Fibroblast of skin of left biceps (primary cell): Measurements from ENCODE around the gene CGNL1.

ENCODE experiments used
- DNase-seq, 2 experiments: peaks; one replicate each; pipeline ENCODE4 v3.0.0-alpha.2; 2013; ENCODE audit warnings: low read depth in 2 of 2

The CGNL1 gene

DNA sequence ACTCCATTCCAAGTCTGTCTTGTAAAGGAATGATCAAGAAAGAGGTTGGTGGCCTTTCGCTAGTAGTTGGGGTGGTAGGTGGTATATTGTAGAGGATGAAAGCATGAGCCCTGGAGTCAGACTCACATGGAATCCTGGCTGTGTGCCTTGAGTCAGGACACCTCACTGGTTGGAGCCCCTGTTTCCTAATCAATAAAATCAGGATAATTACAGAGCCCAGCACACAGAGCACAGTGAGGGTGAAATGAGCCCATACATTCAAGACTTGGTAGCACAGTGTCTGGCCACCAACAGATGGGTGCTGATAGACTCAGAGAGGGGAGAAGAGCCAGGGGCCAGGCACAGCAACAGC lies 120.3 kb downstream of the CGNL1 start:
- DNase-seq: no peak

GRCh38 chr15:57496946-57497869 lies 120.9 kb downstream of the CGNL1 start:
- no peak for DNase-seq

GRCh38 chr15:57500256-57500655 lies 124.0 kb downstream of the CGNL1 start:
- no peak for DNase-seq

DNA sequence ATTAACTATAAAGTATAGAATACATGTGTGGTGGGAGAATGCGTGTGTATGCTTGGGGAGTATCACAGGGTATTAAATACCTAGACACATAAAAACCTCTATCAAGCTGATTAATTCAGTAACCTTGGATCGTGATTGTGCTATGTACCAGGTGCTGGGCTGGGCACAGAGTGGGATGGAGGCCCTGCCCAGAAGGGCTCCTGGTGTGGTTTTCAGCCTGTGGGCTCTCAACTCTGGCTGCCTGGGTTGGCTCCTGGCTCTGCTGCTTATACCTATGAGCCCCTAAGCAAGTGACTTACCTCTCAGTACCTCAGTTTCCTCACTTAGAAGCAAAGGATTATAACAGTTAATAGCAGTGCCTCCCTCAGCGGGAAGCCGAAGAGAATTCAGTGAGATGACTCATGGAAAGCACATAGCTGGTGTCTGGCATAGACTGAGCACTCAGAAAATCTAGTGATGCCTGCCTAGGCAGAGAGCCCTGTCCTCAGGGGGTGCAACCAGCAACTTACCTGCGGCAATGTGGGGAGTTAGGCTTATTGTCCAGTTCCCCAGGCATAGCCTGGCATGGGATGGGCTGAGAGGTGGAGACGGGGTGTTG lies 124.8 kb downstream of the CGNL1 start:
- DNase-seq: no peak

DNA sequence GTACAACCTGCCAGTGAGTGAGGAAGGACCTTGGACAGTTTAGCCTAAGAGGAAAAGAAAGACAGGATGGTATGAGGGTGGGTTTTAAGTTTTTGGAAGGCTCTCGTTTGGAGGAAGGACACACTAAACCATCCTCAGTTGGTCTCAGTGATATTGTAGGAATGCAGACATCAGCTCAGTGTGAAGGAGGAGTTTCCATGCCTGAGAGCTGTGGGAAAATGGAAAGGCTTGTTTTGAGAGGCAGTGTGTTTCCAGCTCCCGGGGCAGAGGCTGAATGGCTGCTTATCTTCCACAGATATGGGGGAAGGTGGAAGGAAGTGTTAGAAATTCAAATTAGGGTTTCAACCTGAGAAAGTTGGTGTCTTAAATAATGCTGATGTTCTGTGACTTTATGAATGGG lies 125.8 kb downstream of the CGNL1 start:
- no peak for DNase-seq

DNA sequence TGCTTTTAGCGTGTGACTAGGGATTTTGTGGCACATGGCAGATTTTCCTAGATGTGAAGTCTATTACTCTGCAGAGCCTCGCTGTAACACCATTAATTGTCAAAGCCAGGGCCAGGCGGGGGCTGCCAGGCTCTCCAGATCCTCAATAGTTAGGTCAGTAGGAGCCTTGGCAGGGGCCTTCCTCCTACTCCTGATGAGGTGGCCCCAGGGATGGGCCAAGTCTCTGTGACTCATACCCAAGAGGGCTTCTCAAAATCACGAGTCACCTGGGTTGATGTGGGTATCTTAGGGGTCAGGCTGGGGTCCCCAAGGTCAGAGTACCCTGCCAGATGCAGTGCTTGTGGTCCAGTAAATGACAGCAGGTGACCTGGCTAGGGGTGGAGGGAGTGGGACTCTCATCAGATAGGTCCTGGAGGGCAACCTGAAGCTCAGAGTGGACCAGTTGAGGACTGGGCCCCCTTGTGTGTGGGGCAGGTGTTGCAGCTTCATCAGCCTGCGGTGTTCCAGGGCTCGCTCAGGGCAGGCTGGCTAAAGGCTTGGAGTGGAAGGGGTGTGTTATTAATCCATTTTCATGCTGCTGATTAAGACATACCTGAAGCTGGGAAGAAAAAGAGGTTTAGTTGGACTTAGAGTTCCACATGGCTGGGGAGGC lies 126.9 kb downstream of the CGNL1 start:
- no peak for DNase-seq

- no peak for DNase-seq
Measured at GRCh38 chr15:57503911-57504598, 127.8 kb downstream of the CGNL1 start.

- no peak for DNase-seq
Measured at GRCh38 chr15:57504599-57504940, 128.3 kb downstream of the CGNL1 start.

- no peak for DNase-seq
Measured at GRCh38 chr15:57505056-57505715, 128.9 kb downstream of the CGNL1 start.

- no peak for DNase-seq
Measured at GRCh38 chr15:57505949-57506391, 129.7 kb downstream of the CGNL1 start.

- DNase-seq: no peak
Measured at GRCh38 chr15:57506422-57506821, 130.1 kb downstream of the CGNL1 start.

- DNase-seq: no peak
Measured at GRCh38 chr15:57507111-57507510, 130.8 kb downstream of the CGNL1 start.

GRCh38 chr15:57509126-57509525 lies 132.8 kb downstream of the CGNL1 start:
- DNase-seq: no peak

DNA sequence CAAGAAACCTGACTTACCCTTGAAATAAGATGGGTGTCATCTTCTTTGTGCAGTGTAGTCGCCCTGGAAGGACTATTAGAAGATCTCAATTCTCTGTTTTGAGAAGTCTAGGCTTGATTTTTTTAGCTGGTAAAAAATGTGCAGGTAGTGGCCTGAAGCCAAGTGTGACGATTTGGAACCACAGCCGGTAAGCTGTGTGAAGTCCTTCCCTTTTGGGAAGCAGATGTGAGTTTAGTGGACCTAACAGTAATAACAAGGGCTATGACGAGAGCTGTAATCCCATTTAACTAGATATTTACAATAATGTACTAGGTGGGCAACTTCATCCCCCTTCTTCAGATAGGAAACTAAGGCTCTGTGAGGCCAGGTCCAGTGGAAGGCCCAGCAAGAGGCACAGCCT lies 133.7 kb downstream of the CGNL1 start:
- DNase-seq: no peak

- DNase-seq: no peak
Measured at GRCh38 chr15:57510647-57511046, 134.3 kb downstream of the CGNL1 start.

GRCh38 chr15:57516327-57517029 lies 140.2 kb downstream of the CGNL1 start:
- no peak for DNase-seq

- DNase-seq: no peak
Measured at GRCh38 chr15:57517030-57517671, 140.8 kb downstream of the CGNL1 start.

GRCh38 chr15:57518779-57519405 lies 142.6 kb downstream of the CGNL1 start:
- DNase-seq: no peak

GRCh38 chr15:57519806-57520205 lies 143.5 kb downstream of the CGNL1 start:
- DNase-seq: no peak

- DNase-seq: no peak
Measured at GRCh38 chr15:57521503-57521902, 145.2 kb downstream of the CGNL1 start.
